GM19351 (cell line): ENCODE measurements around the gene LRRC37A.
"Not testable (repeated sequence)": the region's sequence is repeated elsewhere in the genome, so short reads cannot be mapped to it uniquely, and the experiment has no call there.

Experiments
- ATAC-seq: cut with Tn5 transposase; IDR thresholded peaks from one replicate; pipeline ENCODE4 v1.9.1; 2021; ENCODE audit warnings: mild to moderate bottlenecking, moderate library complexity; ENCODE audit not compliant: unreplicated experiment

Gene LRRC37A

GRCh38 chr17:46286764-46287221 is 8.1 kb upstream of the LRRC37A start:
- ATAC-seq, result not testable (repeated sequence)

DNA sequence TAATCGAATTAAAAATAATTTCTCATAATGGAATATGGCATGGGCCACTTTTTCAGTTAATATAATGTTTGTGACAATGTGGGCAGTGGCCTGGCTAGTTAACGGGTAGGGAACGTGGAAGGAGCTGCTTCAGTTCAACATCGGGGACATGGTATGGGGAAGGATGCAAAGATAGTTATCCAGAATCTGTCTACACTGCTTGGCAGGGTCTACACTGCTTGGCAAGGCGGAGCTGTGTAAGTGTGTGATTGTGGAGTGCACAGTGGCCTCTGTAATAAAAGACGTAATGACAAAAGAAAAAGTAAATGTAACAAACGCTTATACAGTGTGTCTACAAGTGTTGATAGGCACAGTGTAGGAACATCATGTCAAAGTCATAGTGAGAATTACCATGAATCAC is 7.3 kb upstream of the LRRC37A start:
- not testable (repeated sequence) for ATAC-seq

GRCh38 chr17:46290906-46291546 is 3.9 kb upstream of the LRRC37A start:
- peak; percentile 84 for ATAC-seq

DNA sequence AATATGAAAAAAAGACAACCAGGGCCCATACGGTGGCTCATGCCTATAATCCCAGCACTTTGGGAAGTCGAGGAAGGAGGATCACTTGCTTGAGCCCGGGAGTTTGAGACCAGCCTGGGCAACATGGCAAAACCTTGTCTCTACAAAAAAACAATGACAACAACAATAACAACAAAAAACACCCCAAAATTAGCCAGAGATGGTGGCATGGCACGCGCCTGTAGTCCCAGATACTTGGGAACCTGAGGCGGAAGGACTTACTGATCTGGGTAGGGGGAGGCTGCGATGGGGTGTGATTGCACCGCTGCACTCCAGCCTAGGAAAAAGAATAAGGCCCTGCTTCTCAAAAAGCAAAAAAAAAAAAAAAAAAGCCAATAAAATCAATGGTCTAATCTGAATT is 3.3 kb upstream of the LRRC37A start:
- not testable (repeated sequence) for ATAC-seq

GRCh38 chr17:46341220-46341619 is 46.3 kb downstream of the LRRC37A start:
- ATAC-seq, result not testable (repeated sequence)

DNA sequence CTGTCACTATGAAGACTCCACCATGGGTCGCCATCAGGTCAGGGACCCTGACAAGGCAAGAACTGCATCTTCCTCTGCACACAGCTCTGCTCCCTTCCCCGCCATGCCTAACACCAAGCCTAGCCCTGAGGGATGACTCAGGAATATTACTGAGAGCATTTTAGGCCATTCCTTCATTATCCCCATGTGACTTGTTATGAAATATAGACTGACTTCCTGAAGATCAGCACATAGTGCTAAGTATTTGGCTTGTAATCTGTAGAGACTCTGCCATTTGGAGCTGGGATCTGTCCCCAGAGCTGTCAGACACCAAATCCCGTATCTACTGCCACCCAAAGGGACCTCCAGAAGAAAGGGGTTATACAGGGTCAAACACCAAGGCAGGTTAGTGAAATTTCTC is 47.2 kb downstream of the LRRC37A start:
- not testable (repeated sequence) for ATAC-seq

- ATAC-seq, result not testable (repeated sequence)
Observed at GRCh38 chr17:46348345-46348744, 53.4 kb downstream of the LRRC37A start.

GRCh38 chr17:46349060-46349459 is 54.1 kb downstream of the LRRC37A start:
- ATAC-seq, result not testable (repeated sequence)

DNA sequence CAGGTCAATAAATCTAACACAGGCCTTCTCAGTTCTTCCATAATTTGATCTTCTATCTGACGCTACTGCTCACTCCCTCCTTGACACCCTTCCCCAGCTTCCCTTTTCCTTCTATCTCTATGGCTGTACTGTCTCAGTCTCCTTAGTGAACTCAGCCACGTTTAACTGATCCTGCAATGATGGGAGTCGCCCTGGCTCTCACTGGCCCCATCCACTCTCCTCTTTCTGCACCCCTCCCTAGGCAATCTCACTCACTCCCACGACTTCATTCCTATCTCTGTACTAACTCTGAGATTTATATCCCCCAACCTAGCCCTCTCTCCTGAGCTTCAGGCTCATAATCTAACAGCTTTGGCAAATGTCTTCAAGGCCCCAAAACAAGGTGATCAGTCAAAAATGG is 58.9 kb downstream of the LRRC37A start:
- ATAC-seq, result not testable (repeated sequence)

DNA sequence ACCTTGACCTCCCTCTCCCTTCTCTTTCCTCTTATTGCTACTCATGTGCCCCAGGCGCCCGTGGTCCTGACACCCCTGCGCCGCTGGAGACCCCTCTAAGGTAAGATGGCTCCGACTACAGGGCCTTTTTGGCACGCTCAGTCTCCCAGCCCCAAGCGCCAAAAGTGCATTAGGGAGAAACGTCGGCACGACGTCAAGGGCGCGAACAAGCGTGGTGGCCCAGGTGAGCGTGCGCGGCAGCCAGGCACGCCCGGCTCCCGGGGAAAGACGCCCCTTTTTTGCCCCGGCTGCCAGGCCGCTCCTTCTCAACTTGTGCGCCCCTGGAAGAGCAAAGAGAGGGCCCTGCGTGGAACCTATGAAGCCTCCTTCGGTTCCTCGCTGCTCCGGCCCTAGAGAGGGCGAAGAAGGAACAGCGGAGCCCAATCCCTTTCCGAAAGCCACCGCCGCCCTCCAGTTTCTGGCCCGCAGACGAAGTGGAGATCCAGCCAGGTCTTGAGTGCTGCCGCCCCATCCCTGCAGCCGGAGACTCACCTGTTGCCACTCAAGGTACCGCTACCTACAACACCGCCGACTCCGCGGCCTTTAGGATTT is 66.3 kb downstream of the LRRC37A start:
- ATAC-seq, result peak; percentile 58

GRCh38 chr17:46361755-46362154 is 66.8 kb downstream of the LRRC37A start, which contains the start of gene ARL17B:
Gene ARL17B (minus strand): TSS chr17:46361766. CDS start chr17:46358397, 3,369 bp downstream.
- peak; percentile 91 for ATAC-seq

- not testable (repeated sequence) for ATAC-seq
Observed at GRCh38 chr17:46367520-46367919, 72.6 kb downstream of the LRRC37A start.

DNA sequence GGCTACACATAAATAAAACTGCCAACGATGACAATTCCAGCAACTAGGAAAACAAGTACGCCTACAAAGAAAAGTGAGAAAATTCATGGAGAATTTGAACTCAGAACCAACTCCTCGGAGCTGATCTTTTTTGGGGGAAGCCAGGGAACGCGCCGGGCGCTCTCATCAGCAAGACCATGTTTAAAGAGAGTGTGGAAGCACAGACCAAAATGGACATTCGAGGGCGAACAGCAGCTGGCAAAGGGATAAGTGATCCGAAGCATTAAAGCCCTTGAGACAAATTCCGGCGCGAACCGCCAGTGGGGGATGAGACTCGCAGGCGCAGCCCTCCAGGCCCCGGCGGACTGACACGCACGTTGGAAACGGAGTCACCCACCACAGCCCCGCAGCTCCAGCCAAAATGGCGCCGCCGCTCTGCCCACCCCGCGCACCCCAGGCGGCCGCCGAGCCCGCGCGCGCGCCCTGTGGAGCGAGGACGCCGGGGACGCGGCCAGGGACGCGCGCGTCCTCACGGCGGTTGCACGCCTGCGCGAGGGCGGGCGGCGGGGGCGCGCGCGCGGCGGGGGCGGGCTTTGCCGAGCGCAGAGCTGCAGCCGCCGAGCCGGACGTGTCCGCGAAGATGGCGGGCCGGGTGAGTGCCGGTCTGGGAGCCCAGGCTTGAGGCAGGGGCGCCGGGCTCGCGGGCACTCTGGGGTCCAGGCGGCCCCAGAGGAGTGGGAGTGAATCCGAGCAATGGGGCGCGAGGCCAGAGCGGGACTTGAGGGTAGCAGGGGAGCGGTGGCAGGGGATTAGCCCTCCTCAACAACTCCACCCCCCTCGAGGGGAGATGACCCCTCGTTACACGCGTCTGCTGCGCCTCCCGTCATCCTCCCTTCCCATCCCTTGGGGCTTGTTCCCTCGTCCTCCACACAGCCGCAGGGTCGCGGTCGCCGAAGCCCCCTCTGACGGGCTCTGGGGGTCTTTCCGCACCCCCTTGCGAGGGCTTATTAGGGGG is 77.6 kb downstream of the LRRC37A start:
- ATAC-seq, result peak; percentile 64

DNA sequence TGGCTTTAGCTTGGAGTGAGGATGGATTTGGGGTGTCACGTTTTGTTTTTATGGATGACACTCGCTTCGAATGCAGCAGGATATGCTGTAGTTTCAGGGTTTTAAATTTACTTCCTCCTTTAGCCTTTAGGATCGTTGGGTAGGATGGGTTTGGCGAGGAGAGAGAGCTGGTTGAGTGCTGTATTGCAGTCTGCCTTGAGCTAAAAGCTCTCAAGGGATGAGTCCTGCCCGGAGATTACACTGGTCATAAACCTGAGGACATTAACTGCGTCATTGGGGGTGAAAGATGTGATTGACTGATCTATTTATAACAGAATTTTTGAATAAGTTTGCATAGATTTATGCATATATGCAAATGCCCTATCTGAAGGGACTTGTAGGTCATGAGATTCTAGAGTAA is 78.5 kb downstream of the LRRC37A start:
- ATAC-seq, result peak; percentile 60

- ATAC-seq, result not testable (repeated sequence)
Observed at GRCh38 chr17:46383118-46383517, 88.2 kb downstream of the LRRC37A start.

- not testable (repeated sequence) for ATAC-seq
Observed at GRCh38 chr17:46385491-46385890, 90.6 kb downstream of the LRRC37A start.
